Loucy (cell line): Measurements from ENCODE around the gene SORT1.

Source experiments
- H2AFZ ChIP-seq: fragments of 200-600 bp; sonication (generic); 2 replicates; pipeline ENCODE4 v1.6.0; 2016; ENCODE audit warnings: antibody characterized with exemption, mild to moderate bottlenecking, low read length, moderate library complexity
- H3F3A ChIP-seq: fragments of 200-600 bp; 2 replicates; pipeline ENCODE4 v1.6.0; 2016; ENCODE audit warnings: antibody characterized with exemption, low read depth, mild to moderate bottlenecking
- H3K27me3 ChIP-seq: fragments of 200-600 bp; sonication (generic); 2 replicates; pipeline ENCODE4 v1.6.1; 2014; ENCODE audit warnings: low read length, mild to moderate bottlenecking; ENCODE audit not compliant: insufficient read depth, poor library complexity, severe bottlenecking
- H3K36me3 ChIP-seq: fragments of 200-600 bp; sonication (generic); 2 replicates; pipeline ENCODE4 v1.6.1; 2016; ENCODE audit warnings: low read length; ENCODE audit not compliant: insufficient read depth
- H3K4me1 ChIP-seq: fragments of 200-600 bp; sonication (generic); 2 replicates; pipeline ENCODE4 v1.5.1; 2014; ENCODE audit warnings: low read length, mild to moderate bottlenecking; ENCODE audit not compliant: insufficient read depth, poor library complexity, severe bottlenecking
- H3K4me2 ChIP-seq: fragments of 200-600 bp; sonication (generic); 2 replicates; pipeline ENCODE4 v1.6.0; 2014; ENCODE audit warnings: antibody characterized with exemption, low read length, low read depth, mild to moderate bottlenecking; ENCODE audit not compliant: poor library complexity, severe bottlenecking
- H3K4me3 ChIP-seq: fragments of 200-600 bp; sonication (generic); 2 replicates; pipeline ENCODE4 v1.5.1; 2014; ENCODE audit warnings: low read length, mild to moderate bottlenecking, mixed read lengths; ENCODE audit not compliant: poor library complexity, severe bottlenecking
- H3K79me2 ChIP-seq: fragments of 200-600 bp; sonication (generic); 2 replicates; pipeline ENCODE4 v1.6.1; 2014; ENCODE audit warnings: low read length; ENCODE audit not compliant: insufficient read depth
- H3K9ac ChIP-seq: fragments of 200-600 bp; sonication (generic); 2 replicates; pipeline ENCODE4 v1.6.0; 2014; ENCODE audit warnings: mild to moderate bottlenecking, low read depth, low read length, moderate library complexity; ENCODE audit not compliant: poor library complexity, severe bottlenecking
- H3K9me2 ChIP-seq: fragments of 200-600 bp; sonication (generic); replicated peaks from 2 replicates; pipeline ENCODE4 v1.6.1; 2016; ENCODE audit warnings: low read depth, low read length, mixed read lengths
- H3K9me3 ChIP-seq: fragments of 200-600 bp; sonication (generic); 2 replicates; pipeline ENCODE4 v1.6.1; 2014; ENCODE audit warnings: mild to moderate bottlenecking, antibody characterized with exemption, low read length, low read depth; ENCODE audit not compliant: insufficient read depth
- H4K20me1 ChIP-seq: fragments of 200-600 bp; sonication (generic); 2 replicates; pipeline ENCODE4 v1.6.0; 2014; ENCODE audit warnings: antibody characterized with exemption, low read length, mild to moderate bottlenecking; ENCODE audit not compliant: insufficient read depth, poor library complexity, severe bottlenecking
- CTCF ChIP-seq: fragments of 200-600 bp; sonication (generic); conservative IDR thresholded peaks from 2 replicates; pipeline ENCODE4 v1.5.1; 2014; ENCODE audit warnings: mild to moderate bottlenecking, antibody characterized with exemption, low read length
- EZH2phosphoT487 ChIP-seq: fragments of 200-600 bp; IDR thresholded peaks from 2 replicates; pipeline ENCODE4 v1.6.1; 2018; ENCODE audit warnings: antibody characterized with exemption, mild to moderate bottlenecking, moderate library complexity, borderline replicate concordance

Gene SORT1

GRCh38 chr1:109299558-109300343 lies 98.0 kb downstream of the SORT1 start:
- no peak overlapping the region for H3K4me3 ChIP-seq
- no peaks in the 10 kb centered on the region for H3K36me3 ChIP-seq
- no peaks in the 10 kb centered on the region for H4K20me1 ChIP-seq
- no peaks in the 10 kb centered on the region for H3K9me2 ChIP-seq
- H3K79me2 ChIP-seq: no peaks in the 10 kb centered on the region
- TF ChIP-seq CTCF (no peak), EZH2phosphoT487 (no peak)
- no peak overlapping the region for H2AFZ ChIP-seq
- no peak overlapping the region for H3K4me2 ChIP-seq
- H3K4me1 ChIP-seq: no peaks in the 10 kb centered on the region
- no peaks in the 10 kb centered on the region for H3F3A ChIP-seq
- no peak overlapping the region for H3K9ac ChIP-seq
- H3K27me3 ChIP-seq: no peaks in the 10 kb centered on the region
- no peaks in the 10 kb centered on the region for H3K9me3 ChIP-seq

GRCh38 chr1:109298666-109299557 lies 98.8 kb downstream of the SORT1 start:
- H3K4me1 ChIP-seq: no peaks in the 10 kb centered on the region
- H3K4me3 ChIP-seq: no peak overlapping the region
- TF ChIP-seq EZH2phosphoT487: no peak
- H3K9me2 ChIP-seq: no peaks in the 10 kb centered on the region
- H3K27me3 ChIP-seq: no peaks in the 10 kb centered on the region
- H3K36me3 ChIP-seq: no peaks in the 10 kb centered on the region
- H3K79me2 ChIP-seq: no peaks in the 10 kb centered on the region
- H3K9ac ChIP-seq: no peak overlapping the region
- H3F3A ChIP-seq: no peaks in the 10 kb centered on the region
- H2AFZ ChIP-seq: no peak overlapping the region
- no peak overlapping the region for H3K4me2 ChIP-seq
- no peaks in the 10 kb centered on the region for H4K20me1 ChIP-seq
- no peaks in the 10 kb centered on the region for H3K9me3 ChIP-seq

DNA sequence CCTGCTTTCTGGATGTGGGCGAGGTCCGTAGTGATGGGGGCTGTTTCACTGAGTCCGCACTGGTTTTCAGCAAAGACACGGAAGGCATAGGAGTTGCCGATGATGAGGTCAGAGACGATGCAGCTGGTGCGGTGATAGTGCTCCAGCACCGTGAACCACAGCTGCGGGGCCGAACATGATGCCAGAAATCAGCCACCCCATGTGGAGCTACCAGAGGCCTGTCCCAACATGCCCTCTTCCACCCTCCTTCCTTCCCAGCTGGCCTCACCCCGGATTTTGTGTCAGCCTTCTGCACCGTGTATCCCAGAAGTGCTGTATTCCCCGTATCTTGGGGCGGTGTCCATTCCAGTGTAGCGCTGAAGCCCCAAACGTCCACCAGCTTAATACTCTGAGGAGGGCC lies 100.9 kb downstream of the SORT1 start:
- Histone ChIP-seq H2AFZ (no peak overlapping the region), H3K9me3 (no peaks in the 10 kb centered on the region), H4K20me1 (no peaks in the 10 kb centered on the region), H3K4me3 (no peak overlapping the region), H3K79me2 (no peaks in the 10 kb centered on the region), H3K4me1 (no peaks in the 10 kb centered on the region), H3K36me3 (no peaks in the 10 kb centered on the region), H3K27me3 (no peaks in the 10 kb centered on the region), H3K9me2 (no peaks in the 10 kb centered on the region), H3K4me2 (no peak overlapping the region), H3K9ac (no peak overlapping the region), H3F3A (no peaks in the 10 kb centered on the region)
- TF ChIP-seq CTCF (no peak), EZH2phosphoT487 (no peak)
